T follicular helper cell (primary cell): ENCODE data around the gene ETV4.

Experiments
- DNase-seq: peaks from one replicate; pipeline ENCODE4 v3.0.0-alpha.2; 2020; ENCODE audit warnings: low read depth

ETV4 gene

DNA sequence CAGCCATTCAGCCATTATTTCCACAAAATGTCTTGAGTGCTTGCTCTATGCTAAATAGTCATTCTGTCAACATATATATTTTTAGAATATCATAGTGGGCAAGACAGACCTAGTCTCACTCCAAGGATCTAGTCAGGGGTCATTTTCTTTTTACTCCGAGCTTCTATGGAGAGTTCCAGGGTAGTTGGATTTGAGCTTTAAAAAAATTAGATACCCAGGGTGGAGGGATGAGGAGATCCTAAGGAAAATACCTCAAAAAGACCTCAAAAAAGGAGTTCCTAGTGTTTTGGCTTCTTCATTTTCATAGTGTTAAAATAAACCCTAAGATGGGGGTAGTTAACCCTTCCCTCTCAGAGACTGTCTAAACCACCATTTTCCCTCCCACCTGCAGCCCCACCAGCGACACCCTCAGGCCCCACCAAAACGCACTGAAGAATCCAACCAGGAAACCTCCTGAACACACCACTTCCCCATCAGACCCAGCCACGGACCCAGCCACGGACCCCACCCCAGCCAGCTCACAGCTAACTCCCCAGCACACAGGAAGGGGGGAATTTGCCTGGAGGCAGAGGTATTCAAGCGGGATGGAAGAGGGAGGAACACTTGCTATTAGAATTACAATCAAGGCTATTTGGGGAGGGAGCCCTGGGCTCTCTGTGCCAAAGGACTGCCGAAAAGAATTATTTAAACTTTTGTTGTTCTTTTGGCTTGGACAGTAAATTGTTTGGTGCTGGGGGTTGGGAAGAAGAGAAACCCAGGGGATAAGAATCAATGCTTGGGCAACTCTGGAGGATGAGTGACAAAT lies 2.2 kb downstream of the ETV4 start:
- no peak for DNase-seq

GRCh38 chr17:43543300-43543699 lies 2.8 kb downstream of the ETV4 start:
- no peak for DNase-seq

GRCh38 chr17:43542859-43543258 lies 3.3 kb downstream of the ETV4 start:
- DNase-seq: no peak

GRCh38 chr17:43540821-43541674 lies 5.1 kb downstream of the ETV4 start:
- no peak for DNase-seq

DNA sequence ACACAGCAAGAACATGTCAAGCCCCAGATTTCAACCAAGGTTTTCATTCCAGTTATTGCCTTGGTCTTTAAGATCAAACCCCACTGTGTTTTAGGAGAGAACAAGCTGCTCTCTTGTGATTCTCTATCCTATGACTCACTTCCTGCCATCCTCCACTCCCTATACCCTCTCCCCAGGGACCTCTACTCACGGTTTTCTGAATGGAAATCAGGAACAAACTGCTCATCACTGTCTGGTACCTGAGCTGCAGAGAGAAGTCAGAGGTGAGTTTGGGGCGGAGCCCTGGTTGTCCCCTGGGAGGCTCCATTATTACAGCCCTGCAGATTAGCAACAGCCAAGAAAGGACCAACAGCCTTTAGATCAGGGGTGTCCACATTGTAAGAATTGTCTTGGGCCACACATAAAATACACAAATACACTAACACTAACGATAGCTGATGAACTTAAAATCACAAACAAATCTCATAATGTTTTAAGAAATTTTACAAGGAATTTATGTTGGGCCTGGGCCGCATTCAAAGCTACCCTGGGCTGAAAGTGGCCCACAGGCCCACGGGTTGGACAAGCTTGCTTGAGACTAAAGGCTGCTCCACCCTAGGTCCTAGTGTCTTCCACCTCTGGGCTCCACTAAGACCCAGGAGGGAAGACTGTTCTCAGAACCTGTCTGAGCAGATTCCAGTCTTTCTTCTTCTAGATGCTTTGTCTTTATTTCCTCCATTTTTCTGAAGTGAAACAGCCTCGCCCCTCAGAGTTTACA lies 9.7 kb downstream of the ETV4 start:
- DNase-seq: no peak

DNA sequence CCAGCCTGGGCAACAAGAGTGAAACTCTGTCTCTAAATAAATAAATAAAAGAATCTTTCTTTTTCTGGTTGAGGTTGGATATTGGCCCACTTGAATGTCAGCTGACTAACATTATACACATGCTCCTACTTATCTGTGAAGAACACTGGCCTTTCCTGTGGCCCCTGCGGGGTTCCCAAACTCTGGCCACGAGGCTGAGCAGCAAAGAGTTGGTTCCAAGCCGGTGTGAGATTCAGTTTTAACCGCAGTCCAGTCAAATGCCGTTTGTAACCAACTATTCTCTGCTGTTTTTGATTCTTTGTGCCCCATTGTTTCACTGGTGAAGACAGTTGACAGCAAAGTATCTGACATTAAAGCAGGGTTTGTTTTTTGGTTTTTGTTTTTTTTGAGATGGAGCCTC lies 11.2 kb downstream of the ETV4 start:
- no peak for DNase-seq

DNA sequence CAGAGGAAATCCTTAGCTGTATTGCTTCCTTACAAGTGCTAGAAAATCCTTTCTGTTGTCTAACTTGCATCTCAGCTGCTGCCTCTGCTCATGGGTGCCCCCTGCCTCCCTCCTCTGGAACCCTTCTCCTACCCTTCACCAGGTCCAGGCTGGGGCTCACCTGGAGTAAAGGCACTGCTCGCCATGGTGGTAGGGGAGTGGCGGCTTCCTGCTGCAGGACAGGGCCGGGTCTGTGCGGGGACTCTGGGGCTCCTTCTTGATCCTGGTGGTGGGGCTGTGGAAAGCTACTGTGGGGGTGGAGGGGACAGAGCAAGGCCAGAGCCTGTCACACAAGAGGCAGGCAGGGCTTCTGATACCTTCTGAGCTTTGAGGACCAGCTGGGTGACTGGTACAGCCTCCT lies 12.4 kb downstream of the ETV4 start:
- DNase-seq: no peak

DNA sequence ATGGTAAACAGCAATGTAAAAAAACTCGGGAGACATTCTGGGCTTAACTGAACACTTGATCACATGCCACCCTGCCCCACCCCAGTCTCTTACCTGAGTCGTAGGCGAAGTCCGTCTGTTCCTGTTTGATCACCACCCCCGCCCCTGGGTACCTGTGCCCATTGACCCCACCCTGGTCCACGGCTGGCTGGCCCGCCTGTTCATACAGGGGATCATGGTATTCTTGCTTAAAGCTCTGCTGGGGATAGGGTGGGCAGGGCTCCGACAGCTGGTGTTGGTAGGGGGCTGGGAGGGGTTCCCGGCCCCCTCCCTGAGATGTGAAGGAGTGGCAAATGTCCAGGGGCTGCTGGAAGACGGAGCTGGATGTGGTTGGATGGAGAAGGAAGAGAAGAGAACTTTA lies 13.6 kb downstream of the ETV4 start:
- no peak for DNase-seq

GRCh38 chr17:43531955-43532354 lies 14.2 kb downstream of the ETV4 start:
- DNase-seq: no peak

DNA sequence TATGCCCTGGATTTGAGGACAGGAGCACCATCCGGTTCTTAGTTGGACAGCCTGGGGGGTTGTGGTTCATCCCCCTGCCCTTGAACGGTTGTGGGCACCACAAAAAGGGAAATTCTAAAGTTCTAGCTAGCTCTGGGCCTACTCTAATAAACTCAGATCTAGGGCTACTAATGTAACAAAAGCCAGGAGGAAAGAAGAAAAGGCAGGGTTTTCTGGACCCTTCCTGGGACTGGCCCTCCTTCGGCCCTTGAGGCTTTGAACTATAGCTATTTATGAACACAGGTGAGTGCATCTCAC lies 15.1 kb downstream of the ETV4 start:
- DNase-seq: no peak

DNA sequence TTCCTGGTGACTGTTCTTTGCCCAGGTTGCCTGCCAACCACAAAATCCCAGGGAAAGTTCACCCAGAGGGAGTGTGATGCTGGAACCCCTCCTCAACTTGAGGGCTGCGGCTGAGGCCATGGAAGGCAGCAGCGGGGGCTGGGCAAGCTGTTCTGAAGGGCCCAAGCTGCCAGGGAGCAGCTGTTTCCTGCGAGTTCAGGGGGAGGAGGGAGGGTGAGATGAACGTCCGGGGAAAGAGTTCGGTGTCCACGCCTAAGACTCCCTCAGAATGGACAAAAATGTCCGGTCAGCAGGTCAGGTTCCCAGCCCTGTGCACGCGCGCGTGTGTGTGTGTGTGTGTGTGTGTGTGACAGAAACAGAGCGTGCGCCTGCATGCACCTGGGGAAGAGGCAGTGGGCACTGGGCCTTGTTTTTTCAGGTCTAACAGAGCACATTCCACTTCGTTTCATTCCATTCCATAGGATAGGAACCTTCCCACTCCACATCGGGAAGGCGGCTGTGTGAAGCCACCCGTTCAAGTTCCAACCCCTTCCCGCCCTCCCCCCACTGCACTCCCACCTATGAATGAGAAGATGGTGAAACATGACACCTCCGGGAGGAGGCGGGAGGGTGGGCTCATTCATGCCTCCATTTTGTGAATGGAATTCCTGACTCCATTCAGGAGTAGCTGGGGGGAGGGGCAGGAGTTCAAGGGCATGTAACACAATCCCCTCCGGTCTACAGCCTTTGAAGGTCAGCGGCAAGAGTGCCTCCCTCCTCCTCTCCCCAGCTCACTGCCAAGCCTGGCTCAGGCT lies 15.7 kb downstream of the ETV4 start:
- DNase-seq: no peak

DNA sequence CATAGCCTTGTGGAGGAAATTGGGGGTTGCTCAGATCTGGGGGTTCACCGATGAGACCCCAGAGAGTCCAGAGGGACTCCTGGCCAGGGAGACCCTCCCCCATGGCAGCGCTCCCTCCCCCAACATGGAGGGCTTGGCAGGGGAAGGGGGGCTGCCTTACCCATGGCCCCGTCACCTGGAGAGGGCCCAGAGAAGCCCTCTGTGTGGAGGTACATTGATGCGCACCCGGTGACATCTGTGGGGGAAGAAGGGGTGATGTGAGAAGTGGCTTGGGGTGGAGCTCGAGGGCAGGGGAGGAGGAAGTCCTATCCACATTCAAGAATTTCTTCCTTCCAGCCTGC lies 16.2 kb downstream of the ETV4 start:
- no peak for DNase-seq

DNA sequence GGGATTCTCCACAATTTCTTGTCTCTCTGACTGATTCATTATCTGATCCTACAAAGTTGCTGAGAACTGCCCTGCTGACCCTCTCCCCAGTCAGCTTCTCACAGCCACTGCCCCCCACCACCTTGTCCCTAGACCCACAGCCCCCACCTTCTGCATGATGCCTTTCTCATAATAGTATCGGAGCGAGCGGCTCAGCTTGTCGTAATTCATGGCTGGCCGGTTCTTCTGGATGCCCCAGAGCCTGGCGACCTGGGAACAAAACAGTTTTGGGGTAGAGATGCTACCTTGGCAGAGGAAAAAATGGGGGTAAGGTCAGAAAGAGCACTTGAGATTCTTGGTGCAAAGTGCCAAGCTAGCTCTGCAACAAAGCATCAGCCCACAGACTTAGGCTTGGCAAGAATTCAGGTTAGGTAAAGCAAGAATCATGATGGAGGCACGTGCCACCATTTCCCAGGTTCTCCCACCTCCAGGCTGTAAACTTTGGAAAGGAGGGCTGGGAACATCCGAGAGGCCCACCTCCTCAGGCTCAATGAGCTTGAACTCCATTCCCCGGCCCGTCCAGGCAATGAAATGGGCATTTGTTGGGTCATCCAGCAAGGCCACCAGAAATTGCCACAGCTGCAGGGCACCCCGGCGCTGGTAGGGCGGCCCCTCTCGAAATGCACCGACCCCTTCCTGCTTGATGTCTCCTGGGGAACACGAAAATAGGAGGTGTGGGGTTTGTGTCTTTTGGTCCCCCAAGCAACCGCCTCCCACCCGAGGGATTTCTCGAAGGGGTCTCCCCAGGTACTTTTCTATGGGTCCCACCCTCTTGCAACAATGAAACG lies 16.9 kb downstream of the ETV4 start:
- DNase-seq: no peak

DNA sequence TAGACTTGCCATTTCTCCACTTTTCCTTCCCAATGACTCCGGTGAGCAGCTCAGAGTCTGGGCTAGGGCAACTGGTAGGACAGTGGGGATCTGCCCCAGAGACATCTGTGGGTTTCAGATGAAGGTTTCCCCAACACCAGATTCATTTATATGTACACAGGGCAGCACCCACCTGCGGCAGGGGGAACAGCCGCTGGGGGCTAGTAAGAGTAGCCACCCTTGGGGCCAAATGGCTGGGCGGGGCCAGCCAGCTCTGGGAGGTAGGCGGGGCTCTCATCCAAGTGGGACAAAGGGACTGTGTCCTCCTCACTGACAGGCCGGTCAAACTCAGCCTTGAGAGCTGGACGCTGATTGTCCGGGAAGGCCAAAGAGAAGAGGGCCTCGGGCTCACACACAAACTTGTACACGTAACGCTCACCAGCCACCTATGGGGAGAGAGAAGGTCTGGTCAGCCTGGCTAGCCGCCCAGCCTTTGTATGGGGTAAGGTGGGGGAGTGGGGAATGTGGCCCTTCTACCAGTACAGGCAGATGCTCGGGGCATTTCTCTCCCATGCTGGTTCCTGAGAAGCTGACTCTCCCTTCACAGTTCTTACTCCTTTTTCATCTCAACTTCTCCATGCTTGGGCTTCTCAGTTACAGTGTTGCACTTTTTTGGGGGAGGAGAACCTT lies 17.7 kb downstream of the ETV4 start:
- DNase-seq: no peak

DNA sequence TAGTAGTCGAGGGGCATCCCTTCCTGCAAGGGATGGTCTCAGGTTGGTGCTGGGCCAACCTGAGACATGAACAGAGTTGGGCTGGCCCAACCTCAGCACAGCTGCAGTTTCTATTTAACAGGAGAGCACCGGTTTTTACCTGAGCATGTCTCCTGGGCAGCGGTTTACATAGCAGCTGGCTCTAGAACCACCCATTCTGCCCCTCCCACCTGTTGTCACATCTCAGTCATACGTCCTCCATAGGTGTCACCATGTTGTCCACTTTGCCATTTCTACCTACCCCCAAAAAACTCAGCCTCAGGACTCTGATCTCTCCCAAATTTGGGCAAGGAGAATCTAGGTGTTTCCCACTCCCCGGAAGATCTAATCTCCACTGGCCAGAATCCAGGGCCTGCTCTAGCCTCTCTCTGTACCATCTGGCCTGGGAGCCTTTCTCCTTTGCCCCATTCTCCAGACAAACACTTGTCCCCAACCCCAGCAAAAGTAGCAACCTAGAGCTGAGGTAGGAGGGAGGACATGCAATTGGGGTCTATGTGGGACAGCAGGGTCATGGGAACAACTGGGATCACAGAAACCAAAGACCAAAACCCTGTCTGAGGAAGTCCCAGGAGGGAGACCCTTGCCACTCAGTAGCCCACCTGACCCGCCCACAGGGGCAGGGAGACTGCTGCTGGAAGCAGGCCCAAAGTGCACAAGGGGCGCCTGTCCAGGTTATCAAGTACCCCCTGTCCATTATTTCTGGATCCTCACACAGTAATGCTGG lies 19.1 kb downstream of the ETV4 start:
- DNase-seq: no peak

DNA sequence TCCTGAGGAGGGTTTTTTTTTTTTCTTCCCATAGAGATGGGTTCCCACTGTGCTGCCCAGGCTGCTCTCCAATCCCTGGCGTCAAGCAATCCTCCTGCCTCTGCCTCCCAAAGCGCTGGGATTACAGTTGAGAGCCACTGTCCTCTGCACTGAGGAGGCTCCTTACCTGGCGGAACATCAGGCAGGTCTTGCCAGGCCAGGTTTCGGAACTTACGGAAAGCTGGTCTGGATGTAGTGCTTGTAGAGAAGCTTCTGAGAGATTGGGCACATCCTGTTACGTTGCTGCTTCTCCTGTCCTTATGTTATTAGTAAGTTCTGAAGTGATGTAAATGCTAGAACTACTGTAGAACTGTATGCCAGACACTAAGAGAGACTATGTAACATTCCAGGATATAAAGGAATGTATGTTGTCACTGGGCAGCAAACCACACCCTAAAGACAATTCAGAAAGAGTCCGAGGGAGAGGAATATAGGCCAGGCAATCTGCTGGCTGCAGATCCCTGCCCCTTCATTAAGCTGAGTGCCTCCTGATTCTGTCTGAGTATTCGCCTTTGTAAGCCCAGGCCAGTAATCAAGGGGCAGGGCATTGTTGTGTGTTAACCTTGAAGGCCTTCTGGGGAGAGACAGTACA lies 21.1 kb downstream of the ETV4 start:
- DNase-seq: no peak

GRCh38 chr17:43521389-43521788 lies 24.8 kb downstream of the ETV4 start:
- no peak for DNase-seq

DNA sequence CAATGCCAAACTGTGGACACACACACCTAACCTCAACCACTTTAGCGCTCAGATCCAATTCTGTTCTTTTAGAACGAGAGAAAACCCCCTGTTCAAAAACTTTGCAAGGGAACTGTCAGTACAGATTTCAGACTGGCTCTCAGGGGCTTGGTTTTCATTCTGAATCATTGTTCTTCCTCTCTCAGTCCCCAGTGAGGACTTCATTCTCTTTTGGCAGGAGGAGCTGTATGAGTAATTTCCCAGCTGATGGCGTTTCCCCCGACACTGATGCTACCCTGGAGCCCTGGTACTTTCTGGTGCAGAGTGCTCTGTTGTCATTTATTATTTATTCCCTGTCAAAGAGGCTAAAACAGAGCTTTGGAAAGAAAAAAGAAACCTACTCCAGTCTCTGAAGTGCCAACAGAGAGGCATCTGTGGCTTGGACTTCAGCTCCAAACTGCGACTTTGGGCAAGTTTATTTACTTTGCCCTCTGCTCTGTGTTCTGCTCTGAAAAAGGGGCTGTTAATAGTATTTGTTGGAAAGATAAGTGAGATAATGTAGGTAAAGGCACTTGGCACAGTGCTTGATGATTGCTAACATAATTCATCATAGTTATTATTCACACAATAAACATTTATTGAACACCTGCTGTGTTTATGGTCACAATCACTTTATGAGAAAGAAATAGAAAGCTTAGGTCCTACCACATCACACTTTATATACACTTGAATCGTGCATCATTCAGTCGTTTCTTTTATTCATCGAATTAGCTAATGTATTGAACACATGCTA lies 28.3 kb downstream of the ETV4 start:
- no peak for DNase-seq

DNA sequence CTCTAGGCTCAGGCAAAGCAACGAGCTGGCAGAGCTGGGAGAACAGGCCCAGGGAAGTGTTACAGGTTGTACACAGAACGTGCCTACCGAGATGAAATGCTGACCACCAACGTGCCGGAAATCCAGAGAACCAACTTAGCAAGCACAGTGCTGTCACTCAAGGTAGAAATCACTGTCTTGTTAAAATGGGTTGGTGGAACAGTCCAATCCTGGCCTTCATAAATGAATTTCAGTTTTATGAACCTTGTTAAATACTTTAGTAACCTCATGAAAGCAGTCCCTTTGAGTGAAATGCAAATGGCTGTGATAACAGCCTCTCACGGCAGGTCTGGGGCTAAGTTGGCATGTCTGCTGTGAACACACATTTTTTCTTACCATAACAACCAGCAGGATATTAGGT lies 29.0 kb downstream of the ETV4 start:
- DNase-seq: no peak
